ENCODE results near the gene GCN1. TPM values are rescaled to one million over a fixed set of nuclear protein-coding genes. Genes with fewer than 3 reads are reported as not detected.

The GCN1 gene
- total and polyA plus RNA-seq, 7 donors: 9.2 to 70.3 (median 32.9) TPM

GRCh38 chr12:120206228-120206627, 11.7 kb upstream of the GCN1 start:
- no peaks in the 10 kb centered on the region for H3K9me3 ChIP-seq
- H3K4me3 ChIP-seq: no peak overlapping the region
- no peaks in the 10 kb centered on the region for H3K27me3 ChIP-seq
- DNase-seq: no peak
- peaks cover 0 to 6% (median 0%) of the 10 kb centered on the region in 4 donors for H3K4me1 ChIP-seq
- no peak for TF ChIP-seq POLR2A (IDR thresholded peaks at IDR 0.05)
- 95 to 96% methylated on average over 10 of the region's 10 CpGs for WGBS, 2 donors
- intact Hi-C loops (cut with DNase I): no loop called here
- H3K27ac ChIP-seq: no peak overlapping the region
- peaks cover 5 to 26% (median 15%) of the 10 kb centered on the region in 4 donors for H3K36me3 ChIP-seq

- peaks cover 0 to 14% (median under 1%) of the 10 kb centered on the region in 4 donors for H3K36me3 ChIP-seq
- DNase-seq: no peak
- no peaks in the 10 kb centered on the region for H3K27me3 ChIP-seq
- 94 to 96% methylated on average over 7 of the region's 7 CpGs for WGBS, 2 donors
- no peak overlapping the region for H3K4me3 ChIP-seq
- H3K4me1 ChIP-seq: peaks cover 0 to 20% (median 14%) of the 10 kb centered on the region in 4 donors
- no peak for TF ChIP-seq POLR2AphosphoS5 (IDR thresholded peaks at IDR 0.05)
- TF ChIP-seq POLR2A (IDR thresholded peaks at IDR 0.05): no peak
- TF ChIP-seq CTCF (IDR thresholded peaks at IDR 0.05): no peak
- TF ChIP-seq EP300 (IDR thresholded peaks at IDR 0.05): no peak
- intact Hi-C loops (cut with DNase I): loop anchor here (5.0 kb wide), 1 partner anchor 87 kb away; the partner anchor contains the start of gene RAB35
- H3K27ac ChIP-seq: no peak overlapping the region
- H3K9me3 ChIP-seq: no peaks in the 10 kb centered on the region
Observed at GRCh38 chr12:120204171-120204570, 9.7 kb upstream of the GCN1 start.

- intact Hi-C loops (cut with DNase I): loop anchor here (2.0 to 5.0 kb wide), 2 partner anchors 64 to 83 kb away; partner anchors contain the start of genes PXN and RAB35
- DNase-seq: no peak
- peak overlapping the region; percentile 76 to 98 (median 84) for H3K4me3 ChIP-seq
- 1 to 3% methylated on average over 16 of the region's 16 CpGs for WGBS, 2 donors
- no peak for TF ChIP-seq POLR2A (IDR thresholded peaks at IDR 0.05)
- TF ChIP-seq CTCF (IDR thresholded peaks at IDR 0.05): no peak
- TF ChIP-seq EP300 (IDR thresholded peaks at IDR 0.05): no peak
- no peak for TF ChIP-seq POLR2AphosphoS5 (IDR thresholded peaks at IDR 0.05)
- H3K36me3 ChIP-seq: peaks cover 24 to 40% (median 31%) of the 10 kb centered on the region in 4 donors
- no peaks in the 10 kb centered on the region for H3K27me3 ChIP-seq
- H3K27ac ChIP-seq: peak overlapping the region; percentile 85 to 95 (median 86)
- peaks cover 0 to 30% (median 23%) of the 10 kb centered on the region in 4 donors for H3K4me1 ChIP-seq
- no peaks in the 10 kb centered on the region for H3K9me3 ChIP-seq
Observed at GRCh38 chr12:120200364-120200800, 5.9 kb upstream of the GCN1 start.

GRCh38 chr12:120199595-120200306, 5.2 kb upstream of the GCN1 start:
- Histone ChIP-seq H3K36me3 (peaks cover 24 to 40% (median 31%) of the 10 kb centered on the region in 4 donors), H3K27ac (peak overlapping the region; percentile 85 to 95 (median 86)), H3K4me3 (peak overlapping the region; percentile 76 to 98 (median 84)), H3K4me1 (peaks cover 0 to 36% (median 30%) of the 10 kb centered on the region in 4 donors), H3K9me3 (no peaks in the 10 kb centered on the region), H3K27me3 (no peaks in the 10 kb centered on the region)
- intact Hi-C loops (cut with DNase I): loop anchor here (2.0 to 5.0 kb wide), 2 partner anchors 65 to 82 kb away; partner anchors contain the start of genes PXN and RAB35
- peak; percentile 85 for DNase-seq
- WGBS, 2 donors: 5 to 22% methylated on average over 12 of the region's 12 CpGs
- TF ChIP-seq POLR2AphosphoS5 (IDR thresholded peaks at IDR 0.05) (peak; percentile 58 to 77 (median 66)), POLR2A (IDR thresholded peaks at IDR 0.05) (no peak), CTCF (IDR thresholded peaks at IDR 0.05) (no peak), EP300 (IDR thresholded peaks at IDR 0.05) (peak in 1 of 4 donors; percentile 9)

GRCh38 chr12:120199025-120199424, 4.5 kb upstream of the GCN1 start:
- Histone ChIP-seq H3K27me3 (no peaks in the 10 kb centered on the region), H3K9me3 (no peaks in the 10 kb centered on the region), H3K4me3 (peak overlapping the region in 3 of 4 donors; percentile 6 to 98 (median 82)), H3K36me3 (peaks cover 24 to 40% (median 31%) of the 10 kb centered on the region in 4 donors), H3K4me1 (peaks cover 0 to 37% (median 32%) of the 10 kb centered on the region in 4 donors), H3K27ac (peak overlapping the region in 3 of 4 donors; percentile 85 to 95 (median 88))
- TF ChIP-seq EP300 (IDR thresholded peaks at IDR 0.05) (no peak), CTCF (IDR thresholded peaks at IDR 0.05) (no peak), POLR2A (IDR thresholded peaks at IDR 0.05) (no peak), POLR2AphosphoS5 (IDR thresholded peaks at IDR 0.05) (no peak)
- intact Hi-C loops (cut with DNase I): no loop called here
- 49 to 73% methylated on average over 7 of the region's 7 CpGs for WGBS, 2 donors
- no peak for DNase-seq
